AG08395 (cell line): ENCODE results near the gene TRMU.
A peak's percentile ranks its signal among the peaks of the same experiment; 100 is the strongest.

ENCODE experiments used
- DNase-seq: peaks from one replicate; pipeline ENCODE4 v3.0.0; 2012; ENCODE audit warnings: mixed read lengths, low spot score

TRMU gene

DNA sequence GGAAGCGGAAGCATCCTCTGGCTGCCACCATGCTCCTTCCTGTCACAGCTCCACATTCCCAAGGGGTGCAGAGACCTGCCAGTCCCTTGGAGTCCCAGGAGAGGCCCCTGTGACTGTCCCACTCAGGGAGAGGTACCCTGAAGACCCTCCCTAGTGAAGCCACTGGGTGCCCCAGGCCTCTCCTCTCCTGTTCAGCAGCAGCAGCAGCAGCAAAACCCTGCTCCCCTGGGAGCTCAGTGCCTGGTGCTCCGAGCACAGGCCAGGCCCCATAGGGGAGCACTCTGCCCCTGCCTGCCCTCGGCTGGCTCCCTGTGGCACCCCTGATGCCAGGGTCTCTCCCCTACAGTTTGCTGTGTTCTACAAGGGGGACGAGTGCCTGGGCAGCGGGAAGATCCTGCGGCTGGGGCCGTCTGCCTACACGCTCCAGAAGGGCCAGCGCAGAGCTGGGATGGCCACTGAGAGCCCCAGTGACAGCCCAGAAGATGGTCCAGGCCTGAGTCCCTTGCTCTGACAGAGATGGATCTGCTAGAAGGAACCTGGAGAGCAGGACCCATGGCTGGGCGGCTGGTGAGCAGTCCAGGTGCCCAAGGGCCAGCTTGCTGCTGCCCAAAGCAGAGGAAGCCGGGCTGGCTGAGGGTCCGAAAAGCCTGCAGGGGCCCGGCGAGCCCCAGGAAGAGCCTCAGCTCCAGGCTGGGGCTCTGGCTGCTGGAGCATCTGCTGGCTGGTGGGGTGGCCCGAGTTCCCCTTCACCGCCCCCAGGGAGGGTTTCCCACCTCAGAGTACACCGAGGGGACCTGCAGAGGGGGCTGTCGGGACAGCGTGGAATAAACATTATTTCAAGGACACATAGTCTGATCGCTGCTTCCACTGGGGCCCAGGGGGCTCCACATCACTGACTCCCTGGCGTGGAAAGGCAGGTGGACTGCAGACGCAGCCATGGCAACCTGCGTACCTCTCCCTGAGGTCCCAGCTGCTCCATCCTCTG lies 21.3 kb downstream of the TRMU start:
- DNase-seq: no peak

DNA sequence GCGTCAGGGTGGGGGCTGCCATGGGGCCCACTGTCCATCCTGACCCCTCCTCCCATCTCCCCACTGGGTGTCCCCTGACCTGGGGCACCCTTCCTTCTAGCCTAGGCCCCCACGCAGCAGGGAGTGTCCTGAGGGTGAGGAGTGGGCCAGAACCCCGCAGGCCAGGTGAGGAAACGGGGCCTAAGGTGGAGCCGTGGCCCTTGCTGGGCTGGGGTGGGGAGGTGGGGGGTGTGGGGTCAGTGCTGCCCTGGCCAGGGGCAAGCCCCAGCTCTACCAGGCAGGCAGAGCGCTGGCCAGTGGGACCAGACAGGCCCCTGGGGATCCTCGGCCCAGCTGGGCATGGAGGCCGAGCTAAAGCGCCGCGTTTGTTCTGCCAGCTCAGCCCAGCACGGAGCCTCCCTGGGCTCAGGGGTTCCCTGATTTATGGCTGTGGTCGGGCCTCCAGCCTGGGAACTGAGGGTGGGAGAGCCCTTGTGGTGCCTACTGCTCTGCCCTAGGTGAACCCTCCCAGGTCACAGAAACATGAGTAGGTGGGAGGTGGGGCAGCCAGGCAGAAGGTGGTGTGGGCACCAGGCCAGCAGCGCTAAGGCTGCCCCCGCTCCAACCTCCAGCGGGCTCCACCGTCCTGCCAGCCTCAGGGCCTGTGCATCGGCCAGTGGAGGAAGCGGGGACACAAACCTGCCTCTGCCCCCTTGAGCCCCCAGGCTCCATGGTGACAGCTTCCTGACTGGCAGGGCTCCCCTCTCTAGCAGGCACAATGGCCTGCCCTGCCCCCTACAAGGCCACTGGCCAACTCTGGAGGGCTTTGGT lies 22.4 kb downstream of the TRMU start:
- no peak for DNase-seq

DNA sequence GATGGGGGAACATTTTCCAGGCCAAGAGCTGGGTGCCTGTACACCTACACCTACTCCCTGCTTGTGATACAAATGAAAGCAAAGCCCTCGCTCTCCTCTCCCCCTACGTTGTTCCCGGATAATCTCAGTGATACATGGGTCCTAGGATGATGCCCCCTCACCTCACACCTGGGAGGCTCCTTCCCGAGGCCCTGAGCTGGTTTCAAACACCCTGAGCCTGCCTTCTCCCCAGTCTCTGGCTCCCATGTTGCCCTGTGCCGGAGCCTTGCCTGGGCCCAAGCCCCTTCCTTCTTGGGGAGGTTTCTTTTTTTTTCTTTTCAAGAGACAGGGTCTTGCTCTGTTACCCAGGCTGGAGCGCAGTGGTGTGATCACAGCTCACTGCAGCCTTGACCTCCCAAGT lies 23.3 kb downstream of the TRMU start:
- no peak for DNase-seq

DNA sequence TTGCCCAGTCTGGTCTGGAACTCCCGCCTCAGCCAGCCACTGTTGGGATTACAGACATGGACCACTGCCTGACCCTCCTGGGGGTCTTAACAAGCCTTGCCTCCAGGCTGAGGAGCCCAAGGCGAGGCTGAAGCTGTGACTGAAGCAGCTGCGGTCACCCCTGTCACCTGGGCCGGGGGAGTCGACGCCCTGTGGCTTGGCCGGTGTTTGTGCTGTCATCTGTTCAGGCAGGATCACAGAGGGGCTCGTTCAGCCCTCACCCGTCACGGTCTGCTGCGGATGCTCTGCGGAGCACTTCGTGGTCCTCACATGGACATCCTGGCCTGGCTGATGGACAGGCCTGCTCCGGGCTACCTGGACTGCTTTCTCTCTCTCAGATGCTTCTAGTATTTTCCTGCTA lies 23.8 kb downstream of the TRMU start:
- DNase-seq: no peak

DNA sequence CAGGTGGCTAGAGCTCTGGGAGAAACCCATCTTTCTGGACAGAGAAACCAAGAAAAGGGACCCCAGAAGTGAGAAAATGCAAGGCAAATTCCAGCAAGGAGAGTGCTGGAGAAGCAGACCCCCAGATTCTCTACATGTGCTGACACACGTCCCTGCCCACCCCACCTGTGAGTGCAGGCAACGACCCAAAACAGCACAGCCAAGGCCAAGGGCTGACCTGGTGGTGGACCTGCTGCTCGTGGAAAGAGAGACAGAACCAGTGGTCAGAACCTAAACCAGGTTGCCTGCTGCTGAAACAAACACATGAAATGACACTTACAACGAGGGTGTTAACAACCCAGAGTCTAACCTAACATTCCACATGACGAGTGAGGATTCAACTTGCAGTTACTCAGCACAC lies 24.6 kb downstream of the TRMU start:
- no peak for DNase-seq

DNA sequence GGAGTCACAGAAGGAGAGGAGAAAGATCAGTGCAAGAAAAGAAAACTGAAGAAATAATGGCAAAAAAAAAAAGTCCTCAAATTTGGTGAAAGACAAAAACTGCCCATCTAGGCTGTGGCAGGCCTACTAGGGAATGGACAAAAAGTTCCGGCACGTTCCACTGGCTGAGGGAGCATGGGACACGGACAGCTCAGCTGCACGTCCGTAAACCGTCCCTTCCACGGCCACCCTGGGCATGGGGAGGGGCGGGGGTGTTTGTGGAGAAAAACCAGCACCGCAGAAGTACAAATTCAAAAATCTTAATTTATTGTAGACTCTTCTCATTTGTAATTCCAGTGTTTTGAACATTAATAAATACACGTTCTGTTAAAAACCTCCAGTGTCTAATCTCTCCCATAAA lies 25.4 kb downstream of the TRMU start:
- DNase-seq: no peak

DNA sequence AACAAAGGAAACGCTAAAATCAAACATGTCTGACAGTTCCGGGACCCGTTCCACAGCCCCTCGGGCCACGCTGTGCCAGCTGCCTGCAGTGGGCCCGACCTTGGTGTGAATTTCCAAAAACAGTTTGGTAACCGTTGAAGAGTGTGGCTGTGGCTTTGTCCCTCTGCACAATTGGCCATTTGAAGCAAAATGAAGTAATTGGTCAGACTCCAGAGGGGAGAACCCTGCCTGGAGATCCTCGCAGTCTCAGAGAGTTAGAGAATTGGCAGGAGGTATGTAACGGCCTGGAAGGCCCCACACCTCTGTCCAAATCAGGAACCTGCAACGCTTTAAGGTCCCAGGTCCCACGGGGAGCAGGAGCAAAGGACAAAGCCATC lies 26.3 kb downstream of the TRMU start:
- DNase-seq: no peak

DNA sequence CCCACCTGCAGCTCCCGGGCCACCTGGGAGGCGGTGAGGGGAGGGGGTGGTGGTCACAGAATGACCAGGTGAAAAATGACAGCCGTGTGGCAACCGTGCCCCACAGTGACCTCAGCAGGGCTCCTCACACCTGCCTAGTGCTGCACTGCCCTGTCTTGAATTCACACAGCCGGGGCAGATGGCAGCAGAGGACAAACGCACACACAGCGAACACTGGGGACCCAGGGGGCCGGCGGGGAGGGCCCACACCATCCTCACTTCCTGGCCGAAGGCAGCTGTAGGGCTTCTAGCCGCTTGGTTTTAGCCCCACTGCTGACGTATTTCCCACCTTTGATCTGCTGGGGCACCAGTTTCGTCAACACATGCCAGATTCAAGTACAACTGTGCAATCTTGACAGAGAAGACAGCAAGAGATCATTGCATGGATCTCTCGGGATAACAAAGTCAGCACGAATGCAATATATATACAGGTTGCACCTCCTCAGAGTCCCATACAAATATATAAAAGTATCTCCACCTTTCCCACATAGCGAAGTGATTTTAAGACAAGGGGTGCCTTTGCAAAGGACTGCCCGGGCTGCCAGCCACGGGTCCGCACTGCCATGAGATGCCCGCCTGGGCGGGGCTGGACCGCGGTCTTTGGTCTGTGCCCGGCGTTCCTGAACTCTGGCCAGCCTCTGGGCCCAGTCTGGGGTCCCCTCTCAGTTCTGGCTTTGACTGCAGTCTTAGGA lies 26.9 kb downstream of the TRMU start:
- DNase-seq: no peak

DNA sequence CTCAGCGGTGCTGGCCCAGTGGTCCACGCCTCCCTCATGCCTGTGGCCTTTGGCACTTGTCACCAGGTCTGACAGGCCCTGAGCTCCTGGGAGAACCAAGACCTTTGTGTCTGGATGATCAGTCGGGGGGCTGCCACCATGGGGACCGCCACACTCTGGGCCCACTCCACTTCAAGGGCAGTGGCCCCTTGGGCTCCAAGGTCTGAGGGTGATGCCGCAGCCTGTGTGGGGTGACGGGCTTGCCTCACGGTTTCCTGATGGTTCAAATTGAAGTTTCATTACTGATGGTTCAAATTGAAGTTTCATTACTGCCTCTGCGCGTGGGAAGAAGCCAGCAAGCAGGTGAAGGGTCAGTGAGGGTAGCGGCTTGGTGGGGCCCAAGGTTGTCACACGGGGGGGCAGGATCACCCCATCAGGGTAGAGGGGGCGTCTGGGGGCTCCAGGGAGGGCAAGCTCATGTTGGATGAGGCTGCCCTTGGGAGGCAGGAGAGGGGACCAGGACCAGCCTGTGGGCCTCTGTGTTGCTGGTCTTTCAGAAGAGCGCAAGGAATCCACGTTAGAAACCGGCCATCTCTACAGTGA lies 27.5 kb downstream of the TRMU start:
- DNase-seq: no peak

DNA sequence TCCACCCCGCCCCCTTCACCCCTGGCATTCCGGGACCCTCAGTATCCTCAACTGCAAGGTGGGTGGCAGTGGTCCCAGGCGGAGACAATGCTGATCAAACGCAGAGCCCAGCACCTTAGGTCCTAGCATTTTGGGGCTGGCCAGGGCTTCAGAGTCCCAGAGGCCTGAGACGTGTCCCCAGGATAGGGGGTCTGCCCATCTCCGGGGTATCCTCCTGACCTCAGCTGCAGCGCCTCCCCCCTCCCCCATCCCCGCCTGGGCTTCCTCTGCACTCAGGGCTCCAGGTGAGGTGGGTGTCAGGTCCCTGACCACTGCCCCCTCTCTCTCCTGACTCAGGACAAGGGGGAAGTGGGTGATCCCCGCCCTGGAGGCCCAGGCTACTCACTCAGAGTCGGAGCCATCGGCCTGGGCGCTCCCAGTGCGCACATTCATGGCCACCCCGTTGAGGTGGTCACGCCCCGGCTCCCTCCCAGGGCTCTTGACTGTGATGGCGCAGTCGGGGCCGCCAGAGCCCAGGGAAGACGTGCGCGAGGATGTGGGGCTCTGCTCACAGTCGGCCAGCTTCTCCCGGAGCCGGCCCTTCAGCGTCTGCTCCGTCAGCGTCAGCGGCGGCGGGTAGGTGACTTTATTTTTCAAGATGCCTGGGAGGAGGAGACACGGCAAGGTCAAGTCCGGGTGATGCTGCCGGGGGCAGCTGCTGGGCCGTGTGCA lies 28.3 kb downstream of the TRMU start:
- DNase-seq: no peak

DNA sequence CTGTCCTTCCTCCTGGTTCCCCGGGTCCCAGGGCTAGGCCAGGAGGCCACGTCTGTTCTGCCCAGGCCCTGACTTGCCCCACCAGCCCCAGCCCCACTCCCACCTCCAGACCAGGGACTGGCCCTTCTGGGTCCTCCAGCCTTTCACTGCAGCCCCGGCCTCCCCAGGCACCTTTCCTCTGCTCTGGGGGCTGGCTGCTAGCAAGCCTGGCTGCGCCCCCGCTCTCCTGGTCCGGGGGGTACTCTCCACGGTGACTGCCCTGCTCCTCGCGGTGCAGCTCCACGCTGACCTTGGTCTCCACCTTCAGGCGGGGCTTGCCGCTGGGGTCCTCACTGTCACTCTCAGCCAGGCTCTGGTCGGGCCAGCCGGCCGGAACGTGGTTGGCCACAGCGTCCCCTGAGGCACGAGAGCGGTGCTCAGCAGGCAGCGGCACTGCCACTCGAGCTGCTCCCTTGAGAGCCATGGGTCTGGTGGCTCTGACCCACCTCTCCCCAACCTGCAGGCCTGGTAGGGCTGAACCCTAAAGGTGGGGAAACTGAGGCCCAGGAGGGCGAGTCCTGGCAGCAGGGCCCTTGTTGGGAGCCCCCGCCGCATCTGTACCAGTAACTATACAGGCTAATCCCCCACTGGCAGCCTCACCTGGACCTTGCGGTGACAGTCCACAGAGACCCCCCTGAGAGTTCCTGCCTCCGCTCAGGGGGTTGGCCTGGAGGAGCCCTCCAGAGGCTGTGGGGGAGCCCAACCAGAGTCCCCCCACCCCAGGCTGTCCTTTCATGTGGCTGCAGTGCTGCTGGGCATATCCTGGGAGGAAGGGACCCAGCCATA lies 29.0 kb downstream of the TRMU start:
- no peak for DNase-seq

DNA sequence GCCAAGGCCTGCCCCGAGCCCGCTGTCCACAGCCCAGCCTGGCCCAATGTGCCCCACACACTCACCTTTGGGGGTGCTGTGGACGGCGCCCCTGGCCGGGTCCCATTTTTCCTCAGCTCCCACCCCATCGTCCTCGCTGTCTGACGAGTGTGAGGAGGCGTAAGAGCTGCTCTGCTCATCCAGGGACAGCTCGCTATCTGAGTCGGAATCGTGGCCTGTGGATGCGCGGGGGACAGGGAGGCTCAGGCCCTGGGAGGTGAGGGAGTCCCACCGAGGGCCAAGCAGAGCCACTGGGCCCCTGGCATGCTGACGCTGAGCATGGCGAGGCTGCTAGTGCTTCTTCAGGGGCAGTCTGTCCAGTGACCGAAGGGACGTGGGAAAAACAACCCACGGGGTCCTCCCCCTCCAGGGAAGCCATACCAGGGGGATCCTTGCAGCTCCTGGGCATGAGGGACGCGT lies 29.7 kb downstream of the TRMU start:
- DNase-seq: no peak

DNA sequence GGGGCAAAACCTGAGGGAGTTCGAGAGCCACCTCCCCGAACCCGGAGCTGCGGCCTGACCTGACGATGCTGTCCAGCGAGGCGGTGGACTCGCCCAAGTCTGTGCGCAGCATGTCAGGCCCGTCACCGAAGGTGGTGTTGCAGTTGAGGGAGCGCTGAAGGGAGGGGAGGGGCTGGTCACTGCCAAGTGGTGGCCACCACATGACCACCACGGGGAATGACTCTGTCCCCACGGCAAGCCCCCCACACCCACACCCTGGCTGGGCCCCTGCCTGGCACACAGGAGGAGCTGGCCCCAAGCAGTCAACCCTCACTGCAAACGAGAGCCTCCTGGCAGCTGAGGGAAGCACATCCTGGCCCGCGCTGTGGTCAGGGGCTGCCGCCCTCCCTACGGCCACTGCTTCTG lies 30.8 kb downstream of the TRMU start:
- no peak for DNase-seq

DNA sequence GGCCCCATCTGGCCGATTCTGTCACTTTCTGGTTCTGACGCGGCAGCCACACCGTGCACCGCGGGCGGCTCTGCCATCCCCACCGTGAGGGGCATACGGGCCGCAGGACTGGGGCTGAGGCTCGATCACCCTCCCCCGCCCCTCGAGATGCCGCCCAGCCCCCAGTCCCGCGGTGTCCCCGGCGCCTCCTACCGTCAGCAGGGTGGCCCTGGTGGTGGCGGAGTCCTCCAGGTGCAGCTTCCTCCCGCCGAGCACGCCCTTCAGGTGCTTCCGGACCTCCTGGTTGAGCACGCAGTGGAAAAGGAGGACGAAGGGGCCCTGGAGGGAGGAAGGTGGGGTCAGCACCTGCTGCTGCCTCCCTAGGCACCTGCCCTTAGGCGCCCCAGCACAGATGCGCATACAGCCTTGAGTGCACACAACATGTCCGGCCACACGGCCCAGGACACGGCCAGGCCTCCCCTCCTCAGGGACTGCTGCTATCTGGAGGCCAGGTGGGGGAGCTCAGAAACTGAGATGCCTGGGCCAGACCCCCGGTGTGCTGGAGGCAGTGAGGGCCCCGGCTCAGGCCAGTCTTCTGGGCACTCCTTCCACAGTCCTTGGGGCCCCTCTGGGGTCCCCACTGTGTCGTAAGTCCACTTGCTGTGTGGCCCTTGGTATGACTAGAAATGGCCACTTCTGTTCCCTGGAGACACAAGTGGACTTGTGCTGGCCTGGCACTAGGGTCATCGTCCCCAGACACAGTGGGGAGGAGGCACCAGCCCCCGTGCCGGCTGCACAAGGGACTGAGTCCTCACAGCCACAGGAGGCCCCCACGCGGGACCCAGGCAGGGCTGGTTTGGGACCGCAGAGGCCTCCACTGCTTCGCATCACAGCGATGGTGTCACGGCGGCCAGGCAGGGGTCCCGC lies 31.5 kb downstream of the TRMU start:
- no peak for DNase-seq

DNA sequence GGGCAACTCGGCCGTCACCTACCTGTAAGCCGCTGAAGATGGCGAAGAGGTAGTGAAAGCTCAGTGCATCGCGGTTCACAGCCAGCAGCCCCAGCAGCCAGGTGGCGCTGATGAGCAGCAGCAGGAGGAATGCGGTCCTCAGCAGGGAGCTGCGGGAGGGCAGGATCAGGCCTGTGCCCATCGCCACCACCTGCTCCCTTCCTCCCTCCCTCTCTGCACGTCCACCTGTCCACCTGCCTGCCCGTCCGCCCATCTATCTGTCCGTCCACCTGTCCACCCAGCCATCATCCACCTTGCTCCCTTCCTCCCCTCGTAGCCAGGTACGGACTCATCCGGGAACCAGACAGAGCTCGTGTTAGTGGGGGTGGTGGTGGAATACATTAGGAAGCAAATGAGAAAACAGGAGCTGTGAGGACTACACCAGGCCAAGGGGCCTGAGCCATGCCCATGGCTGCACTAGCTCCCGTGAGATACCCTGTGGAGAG lies 32.2 kb downstream of the TRMU start:
- DNase-seq: peak; percentile 86

DNA sequence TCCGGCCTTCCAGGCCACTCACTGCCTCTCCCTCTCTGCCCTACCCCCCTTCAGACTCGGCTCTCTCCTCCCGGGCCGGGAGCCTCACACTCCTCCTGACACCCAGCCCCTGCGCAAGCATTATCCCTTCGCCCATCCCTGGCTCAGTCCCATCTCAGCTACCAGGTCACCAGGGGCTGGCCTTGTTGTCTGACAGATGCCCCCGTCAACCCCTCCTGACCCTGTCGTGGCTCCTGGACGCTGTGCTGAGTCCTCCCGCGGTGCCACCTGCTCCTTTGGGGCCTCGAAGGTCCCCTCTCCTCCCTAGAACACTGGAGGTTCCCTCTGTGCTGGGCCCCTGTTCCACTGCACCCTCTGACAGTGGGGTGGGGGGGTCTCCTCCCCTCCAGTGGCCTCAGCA lies 32.9 kb downstream of the TRMU start:
- no peak for DNase-seq

DNA sequence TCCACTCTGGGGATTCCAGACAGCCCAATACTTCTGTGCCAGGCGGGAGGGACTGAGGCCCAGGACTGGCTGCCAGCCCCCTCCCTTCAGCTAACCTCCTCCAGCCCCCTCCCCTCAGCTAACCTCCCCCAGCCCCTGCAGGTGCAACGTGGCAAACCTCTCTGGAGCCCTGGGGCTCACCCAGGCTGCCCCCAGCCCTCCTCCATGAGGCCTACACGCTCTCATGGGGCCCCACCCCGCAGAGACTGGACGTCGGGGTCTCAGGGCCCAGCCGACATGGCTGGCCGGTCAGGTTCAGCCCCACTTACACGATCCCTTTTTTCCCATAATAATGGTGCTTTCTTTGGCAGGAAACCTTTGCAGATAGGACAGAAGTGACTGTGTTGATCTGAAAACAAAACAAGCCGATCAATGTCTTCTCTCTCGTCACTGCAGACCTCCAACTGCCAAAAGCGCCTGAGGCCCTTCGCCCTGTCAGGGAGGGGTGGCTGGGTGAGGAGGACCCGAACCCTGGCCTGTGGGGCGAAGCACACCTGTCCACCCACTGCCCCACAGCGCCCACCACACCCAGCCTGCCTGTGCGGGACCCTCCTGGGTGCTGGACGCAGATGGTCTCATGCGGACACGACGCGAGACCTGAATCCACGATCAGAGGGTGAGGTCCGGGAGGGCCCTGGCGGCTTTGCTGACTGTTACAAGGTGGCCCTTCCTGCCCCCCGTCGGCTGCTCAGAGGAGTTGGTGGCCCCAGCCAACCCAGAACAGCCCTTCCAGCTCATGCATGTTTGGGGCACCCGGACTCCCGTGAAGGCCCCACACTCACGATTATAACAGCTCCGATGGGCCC lies 33.6 kb downstream of the TRMU start:
- DNase-seq: no peak
